Keratinocyte (primary cell): ENCODE results near the gene TM2D3. TPM values are rescaled to one million over a fixed set of nuclear protein-coding genes. Genes with fewer than 3 reads are reported as not detected.
"Not testable (repeated sequence)": the region's sequence is repeated elsewhere in the genome, so short reads cannot be mapped to it uniquely, and the experiment has no call there.

Experiments used
- DNase-seq: peaks from one replicate; pipeline ENCODE4 v3.0.0-alpha.2; 2011; ENCODE audit warnings: low read depth, missing footprints, low spot score
- FAIRE-seq: peaks from 2 replicates; lab custom pipeline; 2011; peaks lifted over from hg19 to GRCh38; lab: Jason Lieb, UNC
- H2AFZ ChIP-seq: 2 replicates; pipeline ENCODE4 v1.6.0; 2012; ENCODE audit warnings: low read length, control low read depth, inconsistent platforms; ENCODE audit not compliant: control insufficient read depth
- H3K27ac ChIP-seq: 2 replicates; pipeline ENCODE4 v1.5.1; 2011; ENCODE audit warnings: low read length; ENCODE audit not compliant: control insufficient read depth, insufficient read depth
- H3K27me3 ChIP-seq: 3 replicates; pipeline ENCODE4 v1.6.0; 2011; ENCODE audit warnings: low read length; ENCODE audit not compliant: control insufficient read depth, insufficient read depth; ENCODE audit errors: extremely low read depth
- H3K36me3 ChIP-seq, 2 experiments: 2 replicates in 1 of 2; 3 replicates in 1 of 2; pipeline ENCODE4 v1.5.1; 2011; ENCODE audit warnings: low read length in 2 of 2, mild to moderate bottlenecking in 1 of 2; ENCODE audit not compliant: control insufficient read depth in 2 of 2, insufficient read depth in 2 of 2; ENCODE audit errors: extremely low read depth in 1 of 2
- H3K4me1 ChIP-seq: 3 replicates; pipeline ENCODE4 v1.5.1; 2011; ENCODE audit warnings: low read length; ENCODE audit not compliant: control insufficient read depth, insufficient read depth; ENCODE audit errors: extremely low read depth
- H3K4me2 ChIP-seq: 3 replicates; pipeline ENCODE4 v1.6.0; 2011; ENCODE audit warnings: low read depth, low read length; ENCODE audit not compliant: control insufficient read depth, insufficient read depth; ENCODE audit errors: extremely low read depth
- H3K4me3 ChIP-seq, 3 experiments: fragments of 200-600 bp in 1 of 3; sonication (generic) in 1 of 3; 2 replicates in 2 of 3; 3 replicates in 1 of 3; pipeline ENCODE4 v1.5.1; 2011 to 2016; ENCODE audit warnings: low read length in 3 of 3, mild to moderate bottlenecking in 3 of 3, control low read depth in 2 of 3, inconsistent platforms in 1 of 3, low read depth in 1 of 3, mixed read lengths in 1 of 3, mixed run types in 1 of 3, moderate library complexity in 1 of 3; ENCODE audit not compliant: control insufficient read depth in 2 of 3, insufficient read depth in 2 of 3; ENCODE audit errors: extremely low read depth in 1 of 3
- H3K79me2 ChIP-seq: 2 replicates; pipeline ENCODE4 v1.6.0; 2012; ENCODE audit warnings: low read length; ENCODE audit not compliant: control insufficient read depth, insufficient read depth
- H3K9ac ChIP-seq: 3 replicates; pipeline ENCODE4 v1.6.0; 2011; ENCODE audit warnings: low read length; ENCODE audit not compliant: control insufficient read depth, insufficient read depth; ENCODE audit errors: extremely low read depth
- H3K9me1 ChIP-seq: 3 replicates; pipeline ENCODE4 v1.6.0; 2011; ENCODE audit warnings: low read length; ENCODE audit not compliant: control insufficient read depth, insufficient read depth; ENCODE audit errors: extremely low read depth
- H3K9me3 ChIP-seq: 2 replicates; pipeline ENCODE4 v1.5.1; 2012; ENCODE audit warnings: low read depth, low read length; ENCODE audit not compliant: control insufficient read depth
- H4K20me1 ChIP-seq: 3 replicates; pipeline ENCODE4 v1.6.0; 2011; ENCODE audit warnings: low read length; ENCODE audit not compliant: control insufficient read depth, insufficient read depth; ENCODE audit errors: extremely low read depth
- CTCF ChIP-seq, 3 experiments: IDR thresholded peaks in 1 of 3; conservative IDR thresholded peaks in 1 of 3; optimal IDR thresholded peaks in 1 of 3; 2 replicates in 2 of 3; 3 replicates in 1 of 3; pipeline versions ENCODE3 to v1.5.1; 2011; ENCODE audit warnings: low read length in 3 of 3, mild to moderate bottlenecking in 3 of 3, moderate library complexity in 2 of 3, control low read depth in 1 of 3, inconsistent platforms in 1 of 3; ENCODE audit not compliant: insufficient read depth in 2 of 3; ENCODE audit errors: extremely low read depth in 1 of 3
- EZH2 ChIP-seq: IDR thresholded peaks from one replicate; pipeline ENCODE4 v1.6.1; 2012; ENCODE audit warnings: inconsistent platforms, mild to moderate bottlenecking, low read length, moderate library complexity
- dilution Hi-C: fragments of 300-500 bp; cut with MboI; formaldehyde crosslinking; loops from one replicate; pipeline ENCODE4 v1.7.0; 2020; ENCODE audit warnings: low sequenced_read_pairs; ENCODE audit not compliant: extremely low pct_ligation_motif_present
- polyA plus RNA-seq, 5 experiments: library from polyadenylated mRNA; depleted of rRNA in 3 of 5; stranded (reverse) in 3 of 5; stranded (forward) in 1 of 5; unstranded in 1 of 5; fragments of >200 nt; gene quantifications; 1 replicate in 1 of 5; 2 replicates in 3 of 5; 3 replicates in 1 of 5; pipeline versions ENCODE4 v1.2.1 to v1.2.3, GENCODE V29; 2011 to 2012; ENCODE audit warnings: missing spikeins in 2 of 5, low read depth in 1 of 5, low replicate concordance in 1 of 5

Gene TM2D3
- polyA plus RNA-seq, 1 donor (not counting 4 experiments of a cell fraction or from before 2014, with no cell fraction given): 56.7 TPM

GRCh38 chr15:101657968-101658784, 6.0 kb upstream of the TM2D3 start:
- FAIRE-seq (no peak), DNase-seq (no peak)
- Histone ChIP-seq H3K9me1 (no peaks in the 10 kb centered on the region), H3K4me1 (no peaks in the 10 kb centered on the region), H3K9me3 (no peaks in the 10 kb centered on the region), H3K79me2 (no peaks in the 10 kb centered on the region), H4K20me1 (no peaks in the 10 kb centered on the region), H2AFZ (no peak overlapping the region), H3K9ac (no peak overlapping the region), H3K4me3 (no peak overlapping the region), H3K27ac (no peak overlapping the region), H3K27me3 (no peaks in the 10 kb centered on the region), H3K36me3 (peaks cover 0 to 7% of the 10 kb centered on the region in 2 experiments), H3K4me2 (no peak overlapping the region)
- dilution Hi-C loops: no loop called here
- TF ChIP-seq EZH2: no peak
- TF ChIP-seq CTCF (optimal IDR thresholded peaks at IDR 0.05 in 1 of 3, IDR thresholded peaks at IDR 0.05 in 1 of 3, conservative IDR thresholded peaks at IDR 0.05 in 1 of 3; ENCODE audit: extremely low read depth in 1 of 3, insufficient read depth in 2 of 3, low read length in 3 of 3): no peak

GRCh38 chr15:101657171-101657570, 5.0 kb upstream of the TM2D3 start:
- Histone ChIP-seq H4K20me1 (no peaks in the 10 kb centered on the region), H3K27ac (no peak overlapping the region), H3K36me3 (peaks cover 0 to 7% of the 10 kb centered on the region in 2 experiments), H3K27me3 (no peaks in the 10 kb centered on the region), H3K79me2 (no peaks in the 10 kb centered on the region), H3K4me2 (no peak overlapping the region), H3K4me3 (no peak overlapping the region), H3K9me1 (no peaks in the 10 kb centered on the region), H2AFZ (no peak overlapping the region), H3K9ac (no peak overlapping the region), H3K9me3 (no peaks in the 10 kb centered on the region), H3K4me1 (no peaks in the 10 kb centered on the region)
- dilution Hi-C loops: no loop called here
- DNase-seq: no peak
- TF ChIP-seq CTCF (optimal IDR thresholded peaks at IDR 0.05 in 1 of 3, IDR thresholded peaks at IDR 0.05 in 1 of 3, conservative IDR thresholded peaks at IDR 0.05 in 1 of 3; ENCODE audit: extremely low read depth in 1 of 3, insufficient read depth in 2 of 3, low read length in 3 of 3): no peak
- TF ChIP-seq EZH2: no peak
- no peak for FAIRE-seq

- H3K9me1 ChIP-seq, H3K4me3 ChIP-seq, H3K4me1 ChIP-seq, H3K4me2 ChIP-seq, H2AFZ ChIP-seq, H4K20me1 ChIP-seq, FAIRE-seq, H3K36me3 ChIP-seq, dilution Hi-C loops, DNase-seq, H3K27me3 ChIP-seq, H3K27ac ChIP-seq, H3K9me3 ChIP-seq, H3K9ac ChIP-seq: not testable (repeated sequence)
- peaks cover 20% of the 10 kb centered on the region for H3K79me2 ChIP-seq
Observed at GRCh38 chr15:101654624-101655337, 2.6 kb upstream of the TM2D3 start.
